B cell (primary cell): Measurements from ENCODE around the gene CHD2. TPM values are rescaled to one million over a fixed set of nuclear protein-coding genes. Genes with fewer than 3 reads are reported as not detected.
A peak's percentile ranks its signal among the peaks of the same experiment; 100 is the strongest.

Source experiments
- ATAC-seq: fragments of 200-7000 bp; cut with Tn5 transposase; one replicate; pipeline ENCODE4 v1.10.0; 2021; ENCODE audit warnings: low read depth, mild to moderate bottlenecking, moderate number of reproducible peaks, moderate library complexity
- CTCF ChIA-PET: fragments of 350-600 bp; sonication (Branson Sonifier 250); formaldehyde crosslinking; loops from one replicate; lab custom pipeline; 2021; ENCODE audit warnings: antibody characterized with exemption, inconsistent platforms; lab: Charles Lee
- POLR2A ChIA-PET: fragments of 350-600 bp; sonication (Branson Sonifier 250); formaldehyde crosslinking; loops from one replicate; lab custom pipeline; 2021; ENCODE audit warnings: antibody characterized with exemption; lab: Charles Lee
- DNase-seq: peaks from one replicate; pipeline ENCODE4 v3.0.0; 2013
- H2AFZ ChIP-seq: 2 replicates; pipeline ENCODE4 v1.6.1; 2012; ENCODE audit warnings: mild to moderate bottlenecking, low read depth, low read length; ENCODE audit not compliant: insufficient read depth, poor library complexity, severe bottlenecking
- H3K27ac ChIP-seq, 2 donors: 1 replicate in 1 of 2; 2 replicates in 1 of 2; pipeline ENCODE4 v1.5.1; 2012 to 2013; ENCODE audit warnings: low read length in 2 of 2, mild to moderate bottlenecking in 2 of 2, moderate library complexity in 1 of 2
- H3K27me3 ChIP-seq, 4 experiments: fragments of 200-600 bp in 1 of 4; sonication (generic) in 1 of 4; replicated peaks in 1 of 4; 1 replicate in 2 of 4; 2 replicates in 2 of 4; pipeline versions ENCODE4 v1.6.1 to v1.7.0; 2013 to 2016; ENCODE audit warnings: low read length in 3 of 4, mild to moderate bottlenecking in 2 of 4, mixed read lengths in 1 of 4, moderate library complexity in 1 of 4; ENCODE audit not compliant: insufficient read depth in 4 of 4, control insufficient read depth in 3 of 4; ENCODE audit errors: control extremely low read depth in 1 of 4
- H3K36me3 ChIP-seq, 2 experiments: replicated peaks in 1 of 2; 1 replicate in 1 of 2; 2 replicates in 1 of 2; pipeline versions ENCODE4 v1.6.1 to v1.7.1; 2013; ENCODE audit warnings: low read length in 1 of 2; ENCODE audit not compliant: insufficient read depth in 2 of 2, control insufficient read depth in 1 of 2; ENCODE audit errors: control extremely low read depth in 1 of 2, extremely low read depth in 1 of 2
- H3K4me1 ChIP-seq, 2 donors: fragments of 200-600 bp in 1 of 2; sonication (generic) in 1 of 2; 1 replicate in 1 of 2; 2 replicates in 1 of 2; pipeline versions ENCODE4 v1.5.1 to v1.6.1; 2013 to 2017; ENCODE audit warnings: low read length in 2 of 2; ENCODE audit not compliant: control insufficient read depth in 2 of 2, insufficient read depth in 2 of 2
- H3K4me2 ChIP-seq: replicated peaks from 2 replicates; pipeline ENCODE3; 2012; ENCODE audit warnings: mild to moderate bottlenecking, low read depth, low read length; ENCODE audit not compliant: poor library complexity, severe bottlenecking
- H3K4me3 ChIP-seq, 5 experiments: fragments of 200-600 bp in 1 of 5; sonication (generic) in 1 of 5; 1 replicate in 3 of 5; 2 replicates in 2 of 5; pipeline versions ENCODE4 v1.5.1 to v1.7.0; 2011 to 2016; ENCODE audit warnings: low read length in 4 of 5, mild to moderate bottlenecking in 4 of 5, low read depth in 2 of 5, control low read depth in 1 of 5, moderate library complexity in 1 of 5; ENCODE audit not compliant: insufficient read depth in 1 of 5; ENCODE audit errors: control extremely low read depth in 1 of 5, extremely low read depth in 1 of 5
- H3K79me2 ChIP-seq: fragments of 200-600 bp; sonication (generic); one replicate; pipeline ENCODE4 v1.6.0; 2016; ENCODE audit warnings: low read length; ENCODE audit not compliant: control insufficient read depth, insufficient read depth
- H3K9ac ChIP-seq: fragments of 200-600 bp; sonication (generic); 2 replicates; pipeline ENCODE4 v1.6.1; 2017; ENCODE audit warnings: mild to moderate bottlenecking, low read length, moderate library complexity
- H3K9me3 ChIP-seq, 3 donors: one replicate each; pipeline versions ENCODE4 v1.6.1 to v1.7.1; 2013; ENCODE audit warnings: low read length in 2 of 3; ENCODE audit not compliant: control insufficient read depth in 2 of 3, insufficient read depth in 1 of 3; ENCODE audit errors: control extremely low read depth in 1 of 3
- H4K20me1 ChIP-seq: 2 replicates; pipeline ENCODE4 v1.6.0; 2012; ENCODE audit warnings: mild to moderate bottlenecking, low read length; ENCODE audit not compliant: insufficient read depth, control insufficient read depth, poor library complexity, severe bottlenecking
- H3K27ac Mint-ChIP-seq: one replicate; pipeline ENCODE4 v1.8.0; 2021; ENCODE audit warnings: mixed read lengths
- H3K27me3 Mint-ChIP-seq: one replicate; pipeline ENCODE4 v1.8.0; 2021; ENCODE audit warnings: mixed read lengths
- H3K4me1 Mint-ChIP-seq: one replicate; pipeline ENCODE4 v1.8.0; 2021; ENCODE audit warnings: mixed read lengths
- H3K4me3 Mint-ChIP-seq: one replicate; pipeline ENCODE4 v1.8.0; 2021; ENCODE audit warnings: mixed read lengths
- H3K9me3 Mint-ChIP-seq: one replicate; pipeline ENCODE4 v1.8.0; 2022; ENCODE audit warnings: mixed read lengths; ENCODE audit not compliant: insufficient read depth
- EZH2 ChIP-seq: IDR thresholded peaks from 2 replicates; pipeline ENCODE4 v1.6.1; 2012; ENCODE audit warnings: borderline replicate concordance, low read depth, mild to moderate bottlenecking, moderate library complexity, low read length; ENCODE audit not compliant: insufficient read depth, poor library complexity, severe bottlenecking
- WGBS: methylation state at CpG from one replicate; pipeline ENCODE4 v1.1.5; 2013; ENCODE audit warnings: missing lambda C conversion rate; ENCODE audit not compliant: insufficient coverage; 5-methylcytosine and 5-hydroxymethylcytosine counted together
- intact Hi-C: fragments of 100-400 bp; cut with micrococcal nuclease; formaldehyde crosslinking; loops from one replicate; pipeline ENCODE4 v1.10.0; 2022
- polyA plus RNA-seq: library from polyadenylated mRNA; depleted of rRNA; stranded (reverse); fragments of >200 nt; gene quantifications from 2 replicates; pipeline ENCODE4 v1.2.3, GENCODE V29; 2012
- total RNA-seq, 2 donors: library from RNA; stranded (reverse); fragments of 120-200 nt in 1 of 2; gene quantifications; 1 replicate in 1 of 2; 2 replicates in 1 of 2; pipeline versions ENCODE4 v1.2.3 to v1.2.4, GENCODE V29; 2013 to 2022
- TF ChIP-seq, protein P1 (sequence below): fragments of 200-600 bp; IDR thresholded peaks from one replicate; pipeline ENCODE4 v1.8.0; 2022; ENCODE audit warnings: antibody characterized with exemption, mild to moderate bottlenecking

The CHD2 gene
- total and polyA plus RNA-seq, 2 donors (not counting 1 experiment from before 2014, with no cell fraction given), result 86.9 to 353 TPM

GRCh38 chr15:92902737-92903593 is 2.8 kb downstream of the CHD2 start:
- H3K4me2 ChIP-seq, result peak overlapping the region; percentile 86
- peak overlapping the region; percentile 95 to 97 for H3K27ac ChIP-seq
- peak overlapping the region; percentile 95 for H3K9ac ChIP-seq
- DNase-seq, result peak; percentile 51
- H3K4me3 ChIP-seq, result peak overlapping the region; percentile 62 to 100 (median 85)
- TF ChIP-seq EZH2, result no peak
- TF ChIP-seq, protein P1, sequence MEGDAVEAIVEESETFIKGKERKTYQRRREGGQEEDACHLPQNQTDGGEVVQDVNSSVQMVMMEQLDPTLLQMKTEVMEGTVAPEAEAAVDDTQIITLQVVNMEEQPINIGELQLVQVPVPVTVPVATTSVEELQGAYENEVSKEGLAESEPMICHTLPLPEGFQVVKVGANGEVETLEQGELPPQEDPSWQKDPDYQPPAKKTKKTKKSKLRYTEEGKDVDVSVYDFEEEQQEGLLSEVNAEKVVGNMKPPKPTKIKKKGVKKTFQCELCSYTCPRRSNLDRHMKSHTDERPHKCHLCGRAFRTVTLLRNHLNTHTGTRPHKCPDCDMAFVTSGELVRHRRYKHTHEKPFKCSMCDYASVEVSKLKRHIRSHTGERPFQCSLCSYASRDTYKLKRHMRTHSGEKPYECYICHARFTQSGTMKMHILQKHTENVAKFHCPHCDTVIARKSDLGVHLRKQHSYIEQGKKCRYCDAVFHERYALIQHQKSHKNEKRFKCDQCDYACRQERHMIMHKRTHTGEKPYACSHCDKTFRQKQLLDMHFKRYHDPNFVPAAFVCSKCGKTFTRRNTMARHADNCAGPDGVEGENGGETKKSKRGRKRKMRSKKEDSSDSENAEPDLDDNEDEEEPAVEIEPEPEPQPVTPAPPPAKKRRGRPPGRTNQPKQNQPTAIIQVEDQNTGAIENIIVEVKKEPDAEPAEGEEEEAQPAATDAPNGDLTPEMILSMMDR, result no peak
- H3K9me3 ChIP-seq, result no peaks in the 10 kb centered on the region
- peaks cover 4% of the 10 kb centered on the region for H4K20me1 ChIP-seq
- H3K27me3 ChIP-seq, result no peaks in the 10 kb centered on the region
- Mint-ChIP-seq H3K4me3 (peak overlapping the region; percentile 79), H3K4me1 (peaks cover 58% of the 10 kb centered on the region), H3K27ac (peak overlapping the region; percentile 81), H3K9me3 (peaks cover 7% of the 10 kb centered on the region), H3K27me3 (no peaks in the 10 kb centered on the region)
- peaks cover 99% of the 10 kb centered on the region for H3K79me2 ChIP-seq
- WGBS, result 0% methylated on average over 1 of the region's 4 CpGs
- no peak overlapping the region for H2AFZ ChIP-seq
- ChIA-PET CTCF (interaction anchor here (3.9 to 10.3 kb wide), 3 partner anchors 14 to 93 kb away, joined by 28 to 146 read pairs (median 83); no protein-coding TSS in a partner anchor), POLR2A (interaction anchor here (2.5 to 11.6 kb wide), 3 partner anchors 19 to 93 kb away, joined by 10 to 164 read pairs (median 117); no protein-coding TSS in a partner anchor)
- H3K36me3 ChIP-seq, result peaks cover 0 to 7% of the 10 kb centered on the region in 2 experiments
- H3K4me1 ChIP-seq, result peaks cover 36 to 49% of the 10 kb centered on the region in 2 donors
- ATAC-seq, result no peak
- intact Hi-C loops, result no loop called here

DNA sequence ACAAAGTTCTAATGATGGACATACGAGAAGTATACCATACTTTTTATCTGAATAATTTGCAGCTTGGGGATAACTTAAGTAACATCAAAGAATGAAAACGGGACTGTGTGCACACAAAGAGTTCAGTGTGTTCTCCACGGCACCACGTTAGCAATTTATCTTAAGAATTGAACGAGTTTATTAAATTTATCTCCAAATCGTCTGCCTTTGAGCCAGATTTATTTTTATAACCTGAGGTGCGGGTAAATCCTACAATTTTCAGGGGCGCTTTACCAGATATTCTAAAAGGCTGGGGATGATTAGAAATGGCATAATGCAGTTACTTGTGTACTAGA is 3.5 kb downstream of the CHD2 start:
- Histone ChIP-seq H3K9me3 (no peaks in the 10 kb centered on the region), H3K4me3 (peak overlapping the region; percentile 62 to 100 (median 85)), H4K20me1 (peaks cover 10% of the 10 kb centered on the region), H3K4me1 (peaks cover 42 to 56% of the 10 kb centered on the region in 2 donors), H3K9ac (peak overlapping the region; percentile 95), H3K27ac (peak overlapping the region; percentile 95 to 97), H3K27me3 (no peaks in the 10 kb centered on the region), H3K36me3 (peaks cover 0 to 2% of the 10 kb centered on the region in 2 experiments), H3K4me2 (peak overlapping the region; percentile 86), H3K79me2 (peaks cover 99% of the 10 kb centered on the region), H2AFZ (peak overlapping the region; percentile 41)
- H3K27ac Mint-ChIP-seq, result peak overlapping the region; percentile 100
- WGBS, result 7% methylated on average over 2 of the region's 8 CpGs
- CTCF ChIA-PET, result interaction anchor here (0.6 to 10.3 kb wide), 3 partner anchors 14 to 94 kb away, joined by 3 to 146 read pairs (median 83); no protein-coding TSS in a partner anchor
- H3K9me3 Mint-ChIP-seq, result peaks cover 7% of the 10 kb centered on the region
- POLR2A ChIA-PET, result interaction anchor here (0.7 to 11.6 kb wide), 5 partner anchors 8 to 94 kb away, joined by 3 to 164 read pairs (median 10); no protein-coding TSS in a partner anchor
- intact Hi-C loops, result no loop called here
- H3K4me1 Mint-ChIP-seq, result peaks cover 65% of the 10 kb centered on the region
- peak overlapping the region; percentile 92 for H3K4me3 Mint-ChIP-seq
- TF ChIP-seq, protein P1, result no peak
- TF ChIP-seq EZH2, result no peak
- DNase-seq, result no peak
- no peak for ATAC-seq
- H3K27me3 Mint-ChIP-seq, result no peaks in the 10 kb centered on the region
